ENCODE data around the gene ADGRG4.

ADGRG4 gene

DNA sequence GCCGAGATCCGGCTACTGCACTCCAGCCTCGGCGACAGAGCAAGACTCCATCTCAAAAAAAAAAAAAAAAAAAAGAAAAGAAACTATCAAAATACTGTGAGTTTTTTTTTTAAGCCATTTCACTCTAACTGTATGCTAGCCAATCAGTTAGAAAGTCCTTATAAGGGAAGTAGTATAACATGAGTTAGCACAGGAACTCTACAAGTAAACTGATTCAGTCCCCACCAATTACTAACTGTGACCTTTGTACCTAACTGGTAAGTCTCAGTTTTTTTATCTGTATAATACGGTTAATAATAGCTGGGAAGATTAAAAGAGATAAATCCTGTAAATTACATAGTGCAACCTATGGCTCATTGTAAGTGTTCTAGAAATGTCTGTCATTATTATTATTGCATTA is 151.9 kb downstream of the ADGRG4 start:
- H3K27me3 Mint-ChIP-seq, result no peaks in the 10 kb centered on the region
- no peak overlapping the region for H3K27ac Mint-ChIP-seq
- H3K4me3 Mint-ChIP-seq, result no peak overlapping the region
- H3K36me3 Mint-ChIP-seq, result no peaks in the 10 kb centered on the region
- no peaks in the 10 kb centered on the region for H3K4me1 Mint-ChIP-seq (ENCODE audit: low read depth)
- H3K9me3 Mint-ChIP-seq (ENCODE audit: low read depth), result no peaks in the 10 kb centered on the region

DNA sequence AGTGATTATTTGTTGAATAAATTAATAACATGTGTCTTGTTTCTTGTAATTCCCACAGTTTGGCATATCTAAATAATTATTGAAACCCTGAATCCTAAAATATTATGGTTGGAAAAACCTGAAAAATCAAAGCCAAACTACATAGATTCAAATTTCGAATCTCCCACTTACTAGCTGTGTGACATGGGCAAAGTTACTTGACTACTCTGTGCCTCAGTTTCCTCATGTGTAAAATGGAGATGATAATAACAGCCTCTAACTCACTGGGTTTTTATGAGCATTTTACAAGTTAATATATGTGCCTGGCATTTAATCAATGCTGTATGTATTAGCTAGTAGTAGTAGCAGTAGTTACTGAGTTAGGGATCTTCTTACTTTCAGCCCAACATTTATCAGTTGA is 152.4 kb downstream of the ADGRG4 start:
- Mint-ChIP-seq H3K9me3 (ENCODE audit: low read depth) (no peaks in the 10 kb centered on the region), H3K4me3 (no peak overlapping the region), H3K4me1 (ENCODE audit: low read depth) (no peaks in the 10 kb centered on the region), H3K27me3 (no peaks in the 10 kb centered on the region), H3K27ac (no peak overlapping the region), H3K36me3 (no peaks in the 10 kb centered on the region)

DNA sequence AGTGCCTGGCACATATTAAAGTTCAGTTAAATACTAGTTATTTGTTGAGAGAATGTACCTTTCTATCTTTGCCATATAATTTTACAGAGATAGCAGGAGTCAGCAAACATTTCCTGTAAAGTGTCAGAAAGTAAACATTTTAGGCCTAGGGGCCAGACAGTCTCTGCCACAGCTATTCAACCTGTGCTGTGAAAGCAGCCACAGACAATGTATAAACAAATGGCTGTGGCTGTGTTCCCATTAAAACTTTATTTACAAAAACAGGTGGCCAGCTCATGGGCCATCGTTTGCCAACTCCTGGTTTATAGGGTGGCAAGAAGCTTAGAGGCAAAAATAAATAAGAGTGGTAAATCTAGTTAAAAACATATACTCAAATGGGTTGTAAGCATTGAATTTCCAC is 153.0 kb downstream of the ADGRG4 start:
- no peaks in the 10 kb centered on the region for H3K27me3 Mint-ChIP-seq
- H3K9me3 Mint-ChIP-seq (ENCODE audit: low read depth), result no peaks in the 10 kb centered on the region
- no peak overlapping the region for H3K27ac Mint-ChIP-seq
- H3K36me3 Mint-ChIP-seq, result no peaks in the 10 kb centered on the region
- H3K4me1 Mint-ChIP-seq (ENCODE audit: low read depth), result no peaks in the 10 kb centered on the region
- no peak overlapping the region for H3K4me3 Mint-ChIP-seq

DNA sequence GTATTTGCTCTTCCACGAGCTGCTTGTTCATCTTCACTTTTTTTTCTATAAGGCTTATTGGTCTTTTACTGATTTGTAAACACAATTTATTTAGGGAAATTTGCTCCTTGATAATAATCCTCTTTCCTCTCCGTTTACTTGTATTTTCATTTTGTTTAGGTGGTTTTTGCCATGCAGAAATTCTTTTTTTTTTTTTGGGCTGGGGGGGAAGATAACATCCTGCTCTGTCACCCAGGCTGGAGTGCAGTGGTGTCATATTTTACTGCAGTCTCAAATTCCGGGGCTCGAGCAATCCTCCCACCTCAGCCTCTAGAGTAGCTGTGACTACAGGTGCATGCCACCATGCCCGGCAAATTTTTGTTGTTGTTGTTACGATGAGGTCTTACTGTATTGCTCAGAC is 155.4 kb downstream of the ADGRG4 start:
- Mint-ChIP-seq H3K4me1 (ENCODE audit: low read depth) (no peaks in the 10 kb centered on the region), H3K36me3 (no peaks in the 10 kb centered on the region), H3K9me3 (ENCODE audit: low read depth) (no peaks in the 10 kb centered on the region), H3K27ac (no peak overlapping the region), H3K27me3 (no peaks in the 10 kb centered on the region), H3K4me3 (no peak overlapping the region)

DNA sequence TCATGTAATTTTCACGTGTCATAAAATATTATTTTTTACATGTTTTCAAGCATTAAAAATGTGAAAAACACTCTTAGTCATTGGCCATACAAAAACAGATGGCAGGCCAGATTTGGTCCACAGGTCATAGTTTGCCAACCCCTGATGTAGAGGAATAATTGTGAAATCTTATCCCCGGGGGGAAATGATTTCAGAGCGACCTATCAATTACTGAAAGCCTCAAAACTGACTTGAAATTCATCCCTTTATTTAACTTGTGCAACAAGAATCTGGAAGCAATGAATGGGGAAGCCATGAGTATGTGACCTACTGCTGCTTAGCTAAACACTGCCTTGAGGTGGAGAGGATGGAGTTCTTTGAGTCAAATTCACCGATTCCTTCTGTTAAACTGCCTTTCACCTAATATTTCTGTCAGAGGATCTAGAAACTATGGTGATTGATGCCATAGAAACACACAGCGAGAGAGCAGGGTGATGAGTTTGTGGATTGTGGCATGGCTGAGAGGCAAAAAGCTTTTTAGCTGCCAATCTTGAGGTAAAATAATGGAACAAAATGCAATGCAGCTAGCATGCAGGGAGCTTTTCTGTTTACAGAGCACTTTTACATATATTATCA is 156.6 kb downstream of the ADGRG4 start:
- H3K36me3 Mint-ChIP-seq, result no peaks in the 10 kb centered on the region
- no peaks in the 10 kb centered on the region for H3K9me3 Mint-ChIP-seq (ENCODE audit: low read depth)
- no peak overlapping the region for H3K4me3 Mint-ChIP-seq
- no peaks in the 10 kb centered on the region for H3K27me3 Mint-ChIP-seq
- no peaks in the 10 kb centered on the region for H3K4me1 Mint-ChIP-seq (ENCODE audit: low read depth)
- no peak overlapping the region for H3K27ac Mint-ChIP-seq

DNA sequence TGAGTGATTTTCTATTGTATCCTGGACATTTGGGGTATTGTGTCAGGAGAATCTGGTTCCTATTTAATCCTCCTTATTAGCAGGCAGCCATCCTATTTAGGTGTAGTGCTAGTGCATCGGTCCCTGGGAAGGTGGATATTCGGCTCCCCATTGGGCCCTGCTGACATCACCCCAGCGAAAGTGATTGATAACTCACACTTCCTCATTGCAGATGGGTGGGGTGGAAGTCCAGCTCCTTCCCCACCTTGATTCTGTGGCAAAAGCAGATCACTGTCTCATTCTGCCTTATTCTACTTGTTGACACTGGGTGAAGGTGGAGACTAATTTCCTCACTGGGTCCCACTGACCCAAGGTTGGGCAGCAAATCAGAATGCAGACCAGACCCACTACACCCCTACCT is 163.8 kb downstream of the ADGRG4 start:
- no peaks in the 10 kb centered on the region for H3K36me3 Mint-ChIP-seq
- H3K4me3 Mint-ChIP-seq, result no peak overlapping the region
- no peak overlapping the region for H3K27ac Mint-ChIP-seq
- H3K27me3 Mint-ChIP-seq, result no peaks in the 10 kb centered on the region
- no peaks in the 10 kb centered on the region for H3K4me1 Mint-ChIP-seq (ENCODE audit: low read depth)
- no peaks in the 10 kb centered on the region for H3K9me3 Mint-ChIP-seq (ENCODE audit: low read depth)

All from activated naive CD8-positive, alpha-beta T cell (primary cell).